GM23338 (cell line): ENCODE measurements around the gene FAM136A. TPM values are rescaled to one million over a fixed set of nuclear protein-coding genes. Genes with fewer than 3 reads are reported as not detected.
"Not testable (repeated sequence)": the region's sequence is repeated elsewhere in the genome, so short reads cannot be mapped to it uniquely, and the experiment has no call there.

Experiments
- ATAC-seq: fragments of 200-7000 bp; cut with Tn5 transposase; 3 replicates; pipeline ENCODE4 v1.9.1; 2020
- DNase-seq: peaks from one replicate; pipeline ENCODE4 v3.0.0-alpha.2; 2015; ENCODE audit warnings: low spot score
- H2AFZ ChIP-seq: fragments of 200-600 bp; sonication (generic); 2 replicates; pipeline ENCODE4 v1.8.0; 2016; ENCODE audit warnings: antibody characterized with exemption, mild to moderate bottlenecking, moderate library complexity
- H3F3A ChIP-seq: fragments of 200-600 bp; sonication (generic); replicated peaks from 2 replicates; pipeline ENCODE4 v1.8.0; 2017; ENCODE audit warnings: antibody characterized with exemption, mixed run types, low read depth
- H3K27ac ChIP-seq: fragments of 200-600 bp; sonication (generic); 2 replicates; pipeline ENCODE4 v1.6.1; 2016; ENCODE audit warnings: low read depth
- H3K27me3 ChIP-seq: fragments of 200-600 bp; sonication (generic); 2 replicates; pipeline ENCODE4 v1.8.0; 2016; ENCODE audit warnings: mild to moderate bottlenecking, mixed run types, moderate library complexity; ENCODE audit not compliant: insufficient read depth
- H3K36me3 ChIP-seq: fragments of 200-600 bp; sonication (generic); 2 replicates; pipeline ENCODE4 v1.8.0; 2016; ENCODE audit warnings: mild to moderate bottlenecking; ENCODE audit not compliant: insufficient read depth
- H3K4me1 ChIP-seq: fragments of 200-600 bp; sonication (generic); 2 replicates; pipeline ENCODE4 v1.8.0; 2016; ENCODE audit warnings: mild to moderate bottlenecking, moderate library complexity; ENCODE audit not compliant: insufficient read depth
- H3K4me2 ChIP-seq: fragments of 200-600 bp; sonication (generic); 2 replicates; pipeline ENCODE4 v1.7.1; 2017; ENCODE audit warnings: mixed run types
- H3K4me3 ChIP-seq: fragments of 200-600 bp; sonication (generic); 2 replicates; pipeline ENCODE4 v1.6.1; 2016; ENCODE audit warnings: mixed run types
- H3K79me2 ChIP-seq: fragments of 200-600 bp; sonication (generic); replicated peaks from 2 replicates; pipeline ENCODE4 v1.8.0; 2017; ENCODE audit warnings: mild to moderate bottlenecking; ENCODE audit not compliant: insufficient read depth
- H3K9me2 ChIP-seq: fragments of 200-600 bp; sonication (generic); 2 replicates; pipeline ENCODE4 v1.8.0; 2017; ENCODE audit not compliant: insufficient read depth
- H4K20me1 ChIP-seq: fragments of 200-600 bp; sonication (generic); replicated peaks from 2 replicates; pipeline ENCODE4 v1.8.0; 2017; ENCODE audit warnings: mild to moderate bottlenecking; ENCODE audit not compliant: insufficient read depth
- H3K27ac Mint-ChIP-seq: 2 replicates; pipeline ENCODE4 v1.8.0; 2020; ENCODE audit warnings: inconsistent platforms, mild to moderate bottlenecking, moderate library complexity, mixed read lengths
- H3K27me3 Mint-ChIP-seq: 3 replicates; pipeline ENCODE4 v1.8.0; 2022; ENCODE audit warnings: low read depth, mild to moderate bottlenecking, moderate library complexity, mixed read lengths, inconsistent platforms; ENCODE audit not compliant: insufficient read depth, poor library complexity
- H3K36me3 Mint-ChIP-seq: 3 replicates; pipeline ENCODE4 v1.8.0; 2021; ENCODE audit warnings: low read depth, mild to moderate bottlenecking, inconsistent platforms, moderate library complexity, mixed read lengths
- H3K4me1 Mint-ChIP-seq: 3 replicates; pipeline ENCODE4 v1.8.0; 2020; ENCODE audit warnings: mild to moderate bottlenecking, inconsistent platforms, mixed read lengths
- H3K4me3 Mint-ChIP-seq: 3 replicates; pipeline ENCODE4 v1.8.0; 2021; ENCODE audit warnings: moderate library complexity, mild to moderate bottlenecking, inconsistent platforms, mixed read lengths
- H3K9me3 Mint-ChIP-seq: 3 replicates; pipeline ENCODE4 v1.8.0; 2020; ENCODE audit warnings: moderate library complexity, mild to moderate bottlenecking, inconsistent platforms, mixed read lengths
- CREB1 ChIP-seq: fragments of 250-450 bp; sonication (Bioruptor Pico); IDR thresholded peaks from 2 replicates; pipeline ENCODE4 v1.5.0; 2020; ENCODE audit warnings: low read depth, mild to moderate bottlenecking, moderate library complexity
- ZNF331 ChIP-seq: fragments of 250-450 bp; sonication (Bioruptor Pico); IDR thresholded peaks from 2 replicates; pipeline ENCODE4 v1.5.0; 2020; ENCODE audit warnings: low read depth, mild to moderate bottlenecking, moderate library complexity
- polyA plus RNA-seq: library from polyadenylated mRNA; unstranded; fragments of >200 nt; fragmentation: Nextera tagmentation; extraction: Ambion mirVana; gene quantifications from 2 replicates; pipeline ENCODE4 v1.2.1, GENCODE V29; 2016
- total RNA-seq: library from RNA; depleted of rRNA; stranded (reverse); fragments of >200 nt; shearing (Covaris generic); gene quantifications from 2 replicates; pipeline ENCODE4 v1.2.3, GENCODE V29; 2014
- TF ChIP-seq, protein P1 (sequence below): IDR thresholded peaks from 2 replicates; pipeline ENCODE4 v1.6.1; 2016; ENCODE audit warnings: antibody characterized with exemption

Gene FAM136A
- total and polyA plus RNA-seq, 2 experiments from 2014 or later = 115 to 150 TPM

DNA sequence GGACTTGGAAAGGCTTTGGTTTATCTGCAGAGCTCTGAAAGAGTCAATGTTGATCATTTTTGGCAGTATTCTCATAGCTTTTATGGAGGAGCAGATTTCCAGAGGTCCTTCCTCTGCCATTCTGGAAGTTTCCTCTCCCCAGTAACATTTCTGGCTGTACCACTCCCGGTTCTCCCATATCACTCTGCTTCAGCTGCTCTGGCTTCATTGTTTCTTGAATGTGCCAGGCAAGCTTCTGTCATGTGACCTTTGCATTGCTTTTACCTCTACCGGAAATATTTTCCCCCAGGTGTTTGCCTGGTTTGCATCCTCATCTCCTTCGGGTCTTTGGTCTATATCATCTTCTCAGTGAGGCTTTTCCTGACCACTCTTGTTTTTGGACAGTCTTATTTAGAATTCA is 31.5 kb downstream of the FAM136A start:
- H3K4me2 ChIP-seq = no peak overlapping the region
- Mint-ChIP-seq H3K27ac (peak overlapping the region; percentile 7; the same call in 1 of the 2 replicates), H3K27me3 (peaks cover 1% of the 10 kb centered on the region), H3K4me1 (no peaks in the 10 kb centered on the region; the same call in 2 of the 3 replicates), H3K36me3 (peaks cover 46% of the 10 kb centered on the region), H3K4me3 (no peak overlapping the region), H3K9me3 (peaks cover 18% of the 10 kb centered on the region)
- DNase-seq = no peak
- H3K9me2 ChIP-seq = no peaks in the 10 kb centered on the region
- H3K4me1 ChIP-seq = no peaks in the 10 kb centered on the region
- H3K79me2 ChIP-seq = no peaks in the 10 kb centered on the region
- H3F3A ChIP-seq = no peaks in the 10 kb centered on the region
- peaks cover 5% of the 10 kb centered on the region; the same call in 1 of the 2 replicates for H4K20me1 ChIP-seq
- H3K27ac ChIP-seq = no peak overlapping the region
- no peaks in the 10 kb centered on the region for H3K27me3 ChIP-seq
- H2AFZ ChIP-seq = no peak overlapping the region
- no peak for TF ChIP-seq CREB1
- no peak for TF ChIP-seq ZNF331
- TF ChIP-seq, protein P1, sequence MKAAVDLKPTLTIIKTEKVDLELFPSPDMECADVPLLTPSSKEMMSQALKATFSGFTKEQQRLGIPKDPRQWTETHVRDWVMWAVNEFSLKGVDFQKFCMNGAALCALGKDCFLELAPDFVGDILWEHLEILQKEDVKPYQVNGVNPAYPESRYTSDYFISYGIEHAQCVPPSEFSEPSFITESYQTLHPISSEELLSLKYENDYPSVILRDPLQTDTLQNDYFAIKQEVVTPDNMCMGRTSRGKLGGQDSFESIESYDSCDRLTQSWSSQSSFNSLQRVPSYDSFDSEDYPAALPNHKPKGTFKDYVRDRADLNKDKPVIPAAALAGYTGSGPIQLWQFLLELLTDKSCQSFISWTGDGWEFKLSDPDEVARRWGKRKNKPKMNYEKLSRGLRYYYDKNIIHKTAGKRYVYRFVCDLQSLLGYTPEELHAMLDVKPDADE = no peak
- H3K36me3 ChIP-seq = peaks cover 13% of the 10 kb centered on the region
- no peak overlapping the region for H3K4me3 ChIP-seq
- ATAC-seq = no peak

DNA sequence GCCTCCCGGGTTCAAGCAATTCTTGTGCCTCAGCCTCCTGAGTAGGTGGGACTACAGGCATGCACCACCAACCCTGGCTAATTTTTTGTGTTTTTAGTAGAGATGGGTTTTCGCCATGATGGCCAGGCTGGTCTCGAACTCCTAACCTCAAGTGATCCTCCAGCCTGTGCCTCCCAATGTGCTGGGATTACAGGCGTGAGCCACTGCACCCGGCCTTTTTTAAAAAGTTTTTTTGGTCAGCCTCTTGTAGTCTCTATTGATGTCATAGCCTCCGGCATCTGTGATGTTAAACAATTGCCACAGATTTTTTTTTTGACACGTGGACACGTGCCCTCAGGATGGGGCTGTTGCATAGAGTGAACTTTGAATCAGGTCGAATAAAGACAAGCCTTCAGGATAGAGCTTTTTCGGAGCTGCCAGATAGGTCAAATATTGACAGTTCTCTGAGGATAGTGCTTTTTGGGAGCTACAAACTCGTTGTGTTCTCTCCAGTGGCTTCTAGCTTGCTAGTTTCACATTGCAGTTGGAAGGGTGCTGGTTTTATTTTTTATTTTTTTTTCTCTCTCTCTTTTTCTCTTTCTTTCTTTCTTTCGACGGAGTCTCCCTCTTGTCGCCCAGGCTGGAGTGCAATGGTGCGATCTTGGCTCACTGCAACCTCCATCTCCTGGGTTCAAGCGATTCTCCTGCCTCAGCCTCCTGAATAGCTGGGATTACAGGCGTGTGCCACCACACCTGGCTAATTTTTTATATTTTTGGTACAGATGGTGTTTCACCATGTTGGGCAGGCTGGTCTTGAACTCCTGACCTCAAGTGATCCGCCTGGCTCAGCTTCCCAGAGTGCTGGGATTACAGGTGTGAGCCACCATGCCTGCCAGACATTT is 32.2 kb downstream of the FAM136A start:
- H3K4me1 Mint-ChIP-seq = not testable (repeated sequence)

GRCh38 chr2:70266925-70267324 is 34.9 kb downstream of the FAM136A start:
- not testable (repeated sequence) for H3K79me2 ChIP-seq, H3K4me3 Mint-ChIP-seq, H3K27me3 ChIP-seq, H3K4me2 ChIP-seq, H3K4me1 ChIP-seq, H3K27ac Mint-ChIP-seq, DNase-seq, H3K27ac ChIP-seq, H3K9me2 ChIP-seq, H3K27me3 Mint-ChIP-seq, H4K20me1 ChIP-seq, H3F3A ChIP-seq, H2AFZ ChIP-seq, ATAC-seq, H3K4me1 Mint-ChIP-seq, H3K4me3 ChIP-seq
- H3K36me3 ChIP-seq = peaks cover 14% of the 10 kb centered on the region
- Mint-ChIP-seq H3K9me3 (peaks cover 18% of the 10 kb centered on the region), H3K36me3 (peaks cover 58% of the 10 kb centered on the region)

More for the DNA sequence above, 32.2 kb downstream of the FAM136A start:
- Mint-ChIP-seq H3K9me3 (peaks cover 18% of the 10 kb centered on the region), H3K36me3 (peaks cover 46% of the 10 kb centered on the region)
- H3K36me3 ChIP-seq = peaks cover 13% of the 10 kb centered on the region
- not testable (repeated sequence) for H3F3A ChIP-seq, H3K79me2 ChIP-seq, H3K27me3 Mint-ChIP-seq, H3K4me3 Mint-ChIP-seq, H3K27ac ChIP-seq, H3K4me3 ChIP-seq, H4K20me1 ChIP-seq, H3K9me2 ChIP-seq, H3K27me3 ChIP-seq, H3K27ac Mint-ChIP-seq, ATAC-seq, H3K4me1 ChIP-seq, H2AFZ ChIP-seq, DNase-seq, H3K4me2 ChIP-seq
